Trophoblast cell (in vitro differentiated cells and primary cell): ENCODE results near the gene WDR88.

Experiments
- DNase-seq, 2 donors: peaks; one replicate each; pipeline ENCODE4 v3.0.0-alpha.2; 2016
- H2AFZ ChIP-seq: 2 replicates; pipeline ENCODE4 v1.6.1; 2013; ENCODE audit warnings: low read length, moderate library complexity, mild to moderate bottlenecking; ENCODE audit not compliant: insufficient read depth, poor library complexity
- H2AK5ac ChIP-seq: 2 replicates; pipeline ENCODE4 v1.6.1; 2013; ENCODE audit warnings: mild to moderate bottlenecking, low read length
- H2BK120ac ChIP-seq: 2 replicates; pipeline ENCODE4 v1.6.1; 2013; ENCODE audit warnings: low read length, mild to moderate bottlenecking, moderate library complexity; ENCODE audit not compliant: insufficient read depth, poor library complexity
- H2BK12ac ChIP-seq: 2 replicates; pipeline ENCODE4 v1.6.1; 2013; ENCODE audit warnings: mild to moderate bottlenecking, low read length, moderate library complexity
- H2BK5ac ChIP-seq: 2 replicates; pipeline ENCODE4 v1.6.1; 2013; ENCODE audit warnings: low read length, low read depth, moderate library complexity, mild to moderate bottlenecking; ENCODE audit not compliant: poor library complexity
- H3K14ac ChIP-seq: 2 replicates; pipeline ENCODE4 v1.6.1; 2013; ENCODE audit warnings: mild to moderate bottlenecking, low read length
- H3K18ac ChIP-seq: 2 replicates; pipeline ENCODE4 v1.6.1; 2013; ENCODE audit warnings: mild to moderate bottlenecking, low read length
- H3K23ac ChIP-seq: 2 replicates; pipeline ENCODE4 v1.6.1; 2013; ENCODE audit warnings: low read length
- H3K27ac ChIP-seq: 2 replicates; pipeline ENCODE4 v1.5.1; 2013; ENCODE audit warnings: low read depth, mild to moderate bottlenecking, inconsistent platforms, low read length, moderate library complexity
- H3K27me3 ChIP-seq: 2 replicates; pipeline ENCODE4 v1.6.1; 2013; ENCODE audit warnings: inconsistent platforms, mild to moderate bottlenecking, low read length, moderate library complexity; ENCODE audit not compliant: insufficient read depth
- H3K36me3 ChIP-seq, 2 experiments: 1 replicate in 1 of 2; 2 replicates in 1 of 2; pipeline ENCODE4 v1.6.1; 2013; ENCODE audit warnings: low read length in 2 of 2, mild to moderate bottlenecking in 2 of 2, moderate library complexity in 1 of 2; ENCODE audit not compliant: insufficient read depth in 2 of 2, control insufficient read depth in 1 of 2
- H3K4ac ChIP-seq: 2 replicates; pipeline ENCODE4 v1.6.1; 2013; ENCODE audit warnings: low read depth, mild to moderate bottlenecking, low read length, moderate library complexity
- H3K4me1 ChIP-seq, 2 experiments: 1 replicate in 1 of 2; 2 replicates in 1 of 2; pipeline ENCODE4 v1.6.1; 2013; ENCODE audit warnings: low read length in 2 of 2, mild to moderate bottlenecking in 2 of 2, moderate library complexity in 1 of 2; ENCODE audit not compliant: insufficient read depth in 2 of 2, control insufficient read depth in 1 of 2
- H3K4me2 ChIP-seq: 2 replicates; pipeline ENCODE4 v1.6.1; 2013; ENCODE audit warnings: inconsistent platforms, mild to moderate bottlenecking, low read length, moderate library complexity
- H3K4me3 ChIP-seq: 2 replicates; pipeline ENCODE4 v1.5.1; 2013; ENCODE audit warnings: mild to moderate bottlenecking, low read depth, low read length, inconsistent platforms
- H3K79me1 ChIP-seq: one replicate; pipeline ENCODE4 v1.6.1; 2013; ENCODE audit warnings: low read length
- H3K79me2 ChIP-seq: 2 replicates; pipeline ENCODE4 v1.6.1; 2013; ENCODE audit warnings: low read length, mild to moderate bottlenecking; ENCODE audit not compliant: control insufficient read depth, insufficient read depth, poor library complexity
- H3K9ac ChIP-seq: 2 replicates; pipeline ENCODE4 v1.6.1; 2013; ENCODE audit warnings: mild to moderate bottlenecking, low read length
- H3K9me3 ChIP-seq: 2 replicates; pipeline ENCODE4 v1.6.1; 2013; ENCODE audit warnings: low read depth, mild to moderate bottlenecking, control low read depth, inconsistent platforms, low read length; ENCODE audit not compliant: insufficient read depth
- H4K12ac ChIP-seq: 2 replicates; pipeline ENCODE4 v1.6.1; 2013; ENCODE audit warnings: low read depth, mild to moderate bottlenecking, low read length, moderate library complexity
- H4K8ac ChIP-seq: 2 replicates; pipeline ENCODE4 v1.6.1; 2013; ENCODE audit warnings: low read depth, mild to moderate bottlenecking, low read length, moderate library complexity
- H4K91ac ChIP-seq: one replicate; pipeline ENCODE4 v1.6.1; 2013; ENCODE audit warnings: low read depth, mild to moderate bottlenecking, low read length, moderate library complexity
- WGBS: extraction: QIAGEN DNeasy Blood & Tissue Kit; methylation state at CpG from one replicate; pipeline ENCODE4 v1.1.7; 2013; ENCODE audit warnings: missing lambda C conversion rate; ENCODE audit not compliant: insufficient read length, insufficient coverage; ENCODE audit errors: extremely low coverage; 5-methylcytosine and 5-hydroxymethylcytosine counted together

WDR88 gene

DNA sequence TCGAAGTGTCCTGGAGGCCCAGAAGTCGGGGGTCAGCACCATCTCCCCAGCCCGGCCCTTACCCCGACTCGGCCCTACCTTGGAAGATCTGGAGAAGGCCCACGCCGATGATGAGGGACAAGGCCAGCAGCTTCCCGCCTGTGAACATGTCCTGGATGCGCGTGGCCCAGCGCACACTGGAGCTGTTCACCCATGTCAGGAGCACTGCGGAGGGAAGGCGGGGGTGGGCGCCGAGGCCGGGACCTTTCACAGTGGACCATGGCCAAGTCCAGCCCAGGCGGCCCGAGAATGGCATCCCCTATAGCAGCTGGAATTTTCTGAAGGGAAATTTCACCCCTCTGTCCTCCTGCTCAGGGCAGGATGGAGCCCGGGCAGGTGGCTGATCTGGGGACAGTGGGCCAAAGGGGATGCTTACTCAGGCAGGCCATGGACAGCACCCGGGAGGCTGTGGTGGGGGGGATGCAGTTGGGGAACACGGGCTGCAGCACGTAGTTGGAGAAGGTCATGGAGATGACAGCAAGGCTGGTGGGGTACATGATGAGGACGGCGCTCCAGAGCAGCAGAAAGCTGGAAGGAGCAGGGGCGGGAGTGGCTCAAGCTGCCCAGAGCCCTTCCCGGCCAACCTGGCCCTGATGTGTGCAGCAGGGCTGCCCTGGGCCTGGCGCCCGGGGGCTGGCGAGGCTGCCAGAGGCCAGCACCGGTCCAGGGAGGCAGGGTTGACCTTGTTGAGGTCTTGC, 80.7 kb downstream of the WDR88 start:
- Histone ChIP-seq H3K14ac (no peak overlapping the region), H3K36me3 (no peaks in the 10 kb centered on the region), H3K79me1 (no peaks in the 10 kb centered on the region), H4K8ac (no peak overlapping the region), H4K12ac (no peak overlapping the region), H2BK120ac (no peak overlapping the region), H3K27ac (no peak overlapping the region), H3K9ac (no peak overlapping the region), H3K4ac (no peak overlapping the region), H3K79me2 (no peaks in the 10 kb centered on the region), H4K91ac (no peak overlapping the region), H3K23ac (no peak overlapping the region), H2AK5ac (no peak overlapping the region), H3K27me3 (no peaks in the 10 kb centered on the region), H3K18ac (no peak overlapping the region), H3K4me3 (no peak overlapping the region), H2AFZ (no peak overlapping the region), H2BK5ac (no peak overlapping the region), H2BK12ac (no peak overlapping the region), H3K4me2 (no peak overlapping the region), H3K4me1 (no peaks in the 10 kb centered on the region), H3K9me3 (no peaks in the 10 kb centered on the region)
- WGBS, result no CpG with 5 or more reads among the region's 30 CpGs
- no peak for DNase-seq

DNA sequence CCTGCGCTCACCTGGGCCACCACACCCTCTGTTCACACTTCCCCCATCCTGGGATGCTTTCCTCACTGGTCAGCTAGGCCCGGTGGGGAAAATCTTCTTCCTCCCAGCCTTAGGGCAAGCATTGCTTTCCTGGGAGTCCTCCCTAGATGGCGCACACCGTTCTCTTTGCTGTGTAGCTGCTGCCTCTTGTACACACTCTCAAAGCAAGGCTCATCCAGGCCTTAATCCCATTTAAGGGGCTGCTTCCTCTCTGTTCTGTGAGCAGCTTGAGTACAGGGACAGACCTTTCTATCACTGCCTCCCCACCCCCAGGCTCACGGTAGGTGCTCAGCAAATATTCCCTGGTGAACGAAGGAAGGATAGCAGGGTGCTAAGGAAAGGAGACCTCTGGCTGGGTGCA, 82.7 kb downstream of the WDR88 start:
- Histone ChIP-seq H3K79me1 (no peaks in the 10 kb centered on the region), H2AK5ac (no peak overlapping the region), H3K27me3 (no peaks in the 10 kb centered on the region), H3K23ac (no peak overlapping the region), H3K9me3 (no peaks in the 10 kb centered on the region), H2BK120ac (no peak overlapping the region), H4K91ac (no peak overlapping the region), H3K9ac (no peak overlapping the region), H3K18ac (no peak overlapping the region), H3K36me3 (no peaks in the 10 kb centered on the region), H3K4me1 (no peaks in the 10 kb centered on the region), H3K4me2 (no peak overlapping the region), H3K27ac (no peak overlapping the region), H3K14ac (no peak overlapping the region), H3K4me3 (no peak overlapping the region), H2BK12ac (no peak overlapping the region), H3K79me2 (no peaks in the 10 kb centered on the region), H2AFZ (no peak overlapping the region), H2BK5ac (no peak overlapping the region), H4K8ac (no peak overlapping the region), H3K4ac (no peak overlapping the region), H4K12ac (no peak overlapping the region)
- WGBS, result no CpG with 5 or more reads among the region's 6 CpGs
- DNase-seq, result peak; percentile 23 to 30

DNA sequence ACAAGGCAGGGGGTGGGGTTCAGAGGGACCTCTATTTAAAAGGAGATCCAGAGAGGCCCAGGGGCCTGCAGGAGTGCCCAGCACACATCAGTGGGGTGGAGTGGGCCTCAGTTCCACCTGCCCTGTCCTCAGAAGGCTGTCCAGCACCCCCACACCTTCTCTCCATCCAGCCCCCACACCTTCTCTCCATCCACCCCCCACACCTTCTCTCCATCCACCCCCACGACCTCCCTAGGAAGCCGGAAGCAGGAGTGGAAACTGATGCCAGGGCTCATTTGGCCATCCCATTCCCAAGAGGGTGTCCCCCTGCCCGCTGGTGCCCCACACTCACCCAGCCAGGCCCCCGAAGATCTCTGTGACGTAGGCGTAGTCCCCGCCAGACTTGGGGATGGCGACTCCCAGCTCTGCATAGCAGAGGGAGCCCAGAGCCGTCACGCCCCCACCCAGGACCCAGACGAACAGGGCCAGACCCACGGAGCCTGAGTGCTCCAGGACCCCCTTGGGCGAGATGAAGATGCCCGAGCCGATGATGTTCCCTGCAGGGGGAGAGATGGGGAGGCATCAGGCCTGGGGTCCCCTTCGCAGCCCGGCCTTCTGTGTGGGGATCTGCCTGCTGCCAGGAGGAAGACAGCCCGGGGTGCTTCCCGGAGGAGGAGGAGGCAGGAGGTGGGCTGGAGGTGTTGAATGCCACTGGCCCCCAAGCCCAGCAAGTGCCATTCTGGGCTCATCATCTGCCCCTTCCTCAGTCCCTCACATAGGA, 83.7 kb downstream of the WDR88 start:
- no peak overlapping the region for H4K8ac ChIP-seq
- no peaks in the 10 kb centered on the region for H3K79me2 ChIP-seq
- no peak overlapping the region for H2BK5ac ChIP-seq
- H3K4ac ChIP-seq, result no peak overlapping the region
- H2BK12ac ChIP-seq, result no peak overlapping the region
- no peaks in the 10 kb centered on the region for H3K27me3 ChIP-seq
- H4K91ac ChIP-seq, result no peak overlapping the region
- H2BK120ac ChIP-seq, result no peak overlapping the region
- H3K36me3 ChIP-seq, result no peaks in the 10 kb centered on the region
- H3K4me3 ChIP-seq, result no peak overlapping the region
- no CpG with 5 or more reads among the region's 19 CpGs for WGBS
- no peaks in the 10 kb centered on the region for H3K9me3 ChIP-seq
- H3K14ac ChIP-seq, result no peak overlapping the region
- H3K4me1 ChIP-seq, result no peaks in the 10 kb centered on the region
- no peak overlapping the region for H3K18ac ChIP-seq
- DNase-seq, result no peak
- no peak overlapping the region for H2AK5ac ChIP-seq
- no peak overlapping the region for H3K27ac ChIP-seq
- no peak overlapping the region for H3K4me2 ChIP-seq
- H2AFZ ChIP-seq, result no peak overlapping the region
- H3K79me1 ChIP-seq, result no peaks in the 10 kb centered on the region
- H3K23ac ChIP-seq, result no peak overlapping the region
- no peak overlapping the region for H4K12ac ChIP-seq
- H3K9ac ChIP-seq, result no peak overlapping the region

DNA sequence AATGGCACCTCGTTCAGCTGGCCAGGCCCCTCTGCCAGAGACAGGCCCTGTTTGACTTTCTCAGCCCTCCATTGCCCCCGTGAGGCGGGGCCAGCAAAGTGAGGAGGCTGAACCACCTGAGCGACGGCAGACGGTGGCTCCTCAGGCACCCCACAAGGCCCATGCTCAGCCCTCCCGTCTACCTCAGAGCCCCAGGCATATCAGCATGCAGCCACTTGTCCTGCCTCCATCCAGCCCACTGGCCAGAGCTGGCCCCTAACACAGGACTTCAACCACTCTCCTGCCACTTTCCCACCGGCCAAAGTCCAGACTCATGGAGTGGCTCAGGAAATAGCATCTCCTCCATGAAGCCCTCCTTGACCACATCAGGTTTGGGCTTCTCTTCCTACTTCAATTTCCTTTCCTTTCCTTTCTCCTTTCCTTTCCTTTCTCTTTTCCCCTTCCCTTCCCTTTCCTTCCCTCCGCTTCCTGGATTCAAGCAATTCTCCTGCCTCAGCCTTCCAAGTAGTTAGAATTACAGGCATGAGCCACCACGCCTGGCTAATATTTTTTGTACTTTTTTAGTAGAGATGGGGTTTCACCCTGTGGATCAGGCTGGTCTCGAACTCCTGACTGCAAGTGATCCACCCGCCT, 84.4 kb downstream of the WDR88 start:
- no peaks in the 10 kb centered on the region for H3K79me2 ChIP-seq
- no peak overlapping the region for H2BK120ac ChIP-seq
- no peaks in the 10 kb centered on the region for H3K4me1 ChIP-seq
- H4K8ac ChIP-seq, result no peak overlapping the region
- no peak overlapping the region for H3K23ac ChIP-seq
- no peak overlapping the region for H3K18ac ChIP-seq
- no peaks in the 10 kb centered on the region for H3K36me3 ChIP-seq
- H3K27ac ChIP-seq, result no peak overlapping the region
- H3K4me2 ChIP-seq, result no peak overlapping the region
- H3K4me3 ChIP-seq, result no peak overlapping the region
- no peak overlapping the region for H3K9ac ChIP-seq
- H3K14ac ChIP-seq, result no peak overlapping the region
- H2BK5ac ChIP-seq, result no peak overlapping the region
- H2AFZ ChIP-seq, result no peak overlapping the region
- H2AK5ac ChIP-seq, result no peak overlapping the region
- no peaks in the 10 kb centered on the region for H3K27me3 ChIP-seq
- no peaks in the 10 kb centered on the region for H3K79me1 ChIP-seq
- 83% methylated on average over 1 of the region's 12 CpGs for WGBS
- H3K4ac ChIP-seq, result no peak overlapping the region
- no peak for DNase-seq
- H3K9me3 ChIP-seq, result no peaks in the 10 kb centered on the region
- no peak overlapping the region for H4K91ac ChIP-seq
- no peak overlapping the region for H4K12ac ChIP-seq
- H2BK12ac ChIP-seq, result no peak overlapping the region
